IPS-18a (cell line): ENCODE results near the gene HSH2D.

ENCODE experiments used
- H3K27ac ChIP-seq: one replicate; pipeline ENCODE4 v1.5.1; 2013; ENCODE audit warnings: low read length
- H3K27me3 ChIP-seq: one replicate; pipeline ENCODE4 v1.6.1; 2013; ENCODE audit warnings: mild to moderate bottlenecking, low read length; ENCODE audit not compliant: control insufficient read depth, insufficient read depth
- H3K36me3 ChIP-seq: one replicate; pipeline ENCODE4 v1.6.1; 2013; ENCODE audit warnings: low read depth, low read length; ENCODE audit not compliant: control insufficient read depth
- H3K4me1 ChIP-seq: one replicate; pipeline ENCODE4 v1.6.1; 2013; ENCODE audit warnings: low read depth, low read length; ENCODE audit not compliant: control insufficient read depth
- H3K4me3 ChIP-seq: one replicate; pipeline ENCODE4 v1.5.1; 2013; ENCODE audit warnings: low read length
- H3K9ac ChIP-seq: one replicate; pipeline ENCODE4 v1.6.1; 2013; ENCODE audit warnings: mild to moderate bottlenecking, low read length, moderate library complexity
- H3K9me3 ChIP-seq: one replicate; pipeline ENCODE4 v1.6.1; 2013; ENCODE audit warnings: low read depth, low read length; ENCODE audit not compliant: control insufficient read depth

HSH2D gene

DNA sequence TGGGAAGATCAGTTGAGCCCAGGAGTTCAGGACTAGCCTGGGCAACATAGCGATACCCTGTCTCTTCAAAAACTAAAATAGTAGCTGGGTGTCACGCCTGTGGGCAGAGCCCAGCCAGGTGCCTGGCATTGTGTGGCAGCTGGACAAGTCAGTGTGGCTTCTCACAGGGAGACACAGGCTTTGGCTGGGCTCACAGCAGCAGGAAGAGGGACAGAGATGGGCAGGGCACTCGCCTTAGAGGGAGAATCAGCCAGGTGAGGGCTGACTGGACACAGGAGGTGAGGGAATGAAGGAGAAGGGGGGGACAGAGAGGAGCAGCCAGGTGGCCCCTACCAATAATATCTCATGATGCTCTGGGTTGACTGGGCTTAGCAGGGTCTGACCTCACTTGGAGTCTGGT lies 45.0 kb downstream of the HSH2D start:
- H3K27me3 ChIP-seq = no peaks in the 10 kb centered on the region

DNA sequence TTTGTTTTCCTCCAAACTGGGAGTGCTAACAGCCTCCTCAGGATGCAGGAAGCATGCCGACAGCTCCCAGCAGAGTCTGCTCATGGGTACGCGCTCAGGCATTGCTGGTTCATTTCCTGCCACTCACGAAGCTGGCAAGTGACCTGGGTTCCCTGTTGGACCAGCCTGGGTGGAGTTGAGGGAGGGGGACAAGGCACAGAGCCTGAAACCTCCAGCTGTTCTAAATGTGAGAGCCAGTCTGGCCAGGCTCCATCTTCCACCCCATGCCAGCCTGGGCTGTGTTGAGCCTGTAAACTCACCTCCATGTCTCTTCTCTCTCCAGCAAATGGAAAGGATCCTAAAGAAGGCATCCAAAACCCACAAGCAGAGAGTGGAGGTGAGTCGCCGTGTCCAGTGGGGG lies 46.7 kb downstream of the HSH2D start:
- Histone ChIP-seq H3K9ac (no peak overlapping the region), H3K27me3 (no peaks in the 10 kb centered on the region), H3K4me1 (no peaks in the 10 kb centered on the region), H3K9me3 (no peaks in the 10 kb centered on the region), H3K27ac (no peak overlapping the region), H3K36me3 (peaks cover 31% of the 10 kb centered on the region), H3K4me3 (no peak overlapping the region)

More for the DNA sequence above, 45.0 kb downstream of the HSH2D start:
- Histone ChIP-seq H3K4me3 (no peak overlapping the region), H3K9ac (no peak overlapping the region), H3K9me3 (no peaks in the 10 kb centered on the region), H3K27ac (no peak overlapping the region), H3K4me1 (no peaks in the 10 kb centered on the region), H3K36me3 (peaks cover 31% of the 10 kb centered on the region)

DNA sequence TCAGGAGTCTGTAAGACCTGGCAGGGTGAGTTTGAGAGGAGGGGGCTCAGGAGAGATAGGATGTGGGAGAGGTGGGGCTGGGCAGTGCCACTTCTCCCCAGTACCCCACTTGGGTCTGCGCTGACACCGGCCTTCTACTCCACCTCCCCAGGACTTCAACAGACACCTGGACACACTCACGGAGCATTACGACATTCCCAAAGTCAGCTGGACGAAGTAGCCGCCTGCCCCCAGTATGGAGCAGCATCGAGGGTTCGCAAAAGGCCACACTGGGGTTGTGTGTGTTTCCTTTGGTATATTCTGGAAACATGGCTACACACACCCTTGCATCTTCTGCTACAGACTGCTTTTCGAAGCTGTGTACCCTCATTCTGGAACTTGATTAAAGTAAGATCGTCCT lies 47.3 kb downstream of the HSH2D start:
- peaks cover 31% of the 10 kb centered on the region for H3K36me3 ChIP-seq
- H3K9ac ChIP-seq = no peak overlapping the region
- H3K27ac ChIP-seq = no peak overlapping the region
- no peaks in the 10 kb centered on the region for H3K4me1 ChIP-seq
- H3K4me3 ChIP-seq = no peak overlapping the region
- no peaks in the 10 kb centered on the region for H3K27me3 ChIP-seq
- H3K9me3 ChIP-seq = no peaks in the 10 kb centered on the region

DNA sequence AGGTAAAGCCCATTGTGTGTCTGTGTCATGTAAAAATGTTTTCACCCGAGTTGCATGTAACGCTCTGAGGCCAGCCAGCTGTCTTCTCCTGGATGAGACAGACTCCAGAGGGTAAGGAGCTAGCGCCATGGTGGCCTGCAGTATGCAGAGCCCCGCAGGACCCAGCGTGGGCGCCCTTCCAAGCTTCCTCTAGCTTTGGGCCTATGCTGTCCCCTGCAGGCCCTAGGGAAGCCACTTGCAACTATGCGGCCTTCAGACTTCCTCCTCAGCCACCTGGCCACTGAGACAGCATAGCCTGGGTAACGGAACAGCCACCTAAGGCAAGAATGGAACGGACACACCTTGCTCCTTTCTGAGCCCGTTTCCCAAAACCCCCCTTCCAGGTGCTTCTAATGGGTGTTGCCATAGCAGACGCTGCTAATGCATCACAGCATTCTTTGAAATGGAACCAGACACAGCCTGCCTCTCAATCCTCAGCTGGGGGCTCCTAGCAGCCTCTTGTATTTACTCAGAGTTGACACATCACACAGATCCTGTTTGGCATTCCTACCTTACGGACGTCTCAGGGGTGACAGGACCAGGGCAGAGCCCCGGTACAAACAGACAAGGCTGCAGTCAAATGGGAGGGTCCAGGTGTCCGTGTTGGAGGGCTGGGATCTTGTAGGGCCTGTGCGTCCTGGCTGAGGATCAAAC lies 47.9 kb downstream of the HSH2D start:
- Histone ChIP-seq H3K4me3 (no peak overlapping the region), H3K36me3 (peaks cover 31% of the 10 kb centered on the region), H3K27ac (no peak overlapping the region), H3K9me3 (no peaks in the 10 kb centered on the region), H3K27me3 (no peaks in the 10 kb centered on the region), H3K4me1 (no peaks in the 10 kb centered on the region), H3K9ac (no peak overlapping the region)

DNA sequence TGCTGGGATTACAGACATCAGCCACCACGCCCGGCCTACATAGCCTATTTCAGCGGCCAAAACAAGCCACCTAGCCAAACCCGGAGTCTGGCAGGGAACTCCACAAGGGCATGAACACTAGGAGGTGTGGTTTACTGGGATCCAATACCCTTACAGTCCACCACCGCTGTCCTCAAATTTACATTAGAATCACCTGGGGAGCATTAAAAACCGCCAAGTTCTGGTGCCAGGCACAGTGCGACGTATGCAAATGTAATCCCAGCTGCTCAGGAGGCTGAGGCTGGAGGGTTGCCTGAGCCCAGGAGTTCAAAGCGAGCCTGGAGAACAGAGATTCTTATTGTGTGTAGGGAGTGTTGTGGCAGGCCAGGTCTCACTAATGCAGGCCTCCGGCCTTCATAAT lies 50.0 kb downstream of the HSH2D start:
- Histone ChIP-seq H3K9me3 (no peaks in the 10 kb centered on the region), H3K9ac (no peak overlapping the region), H3K27ac (no peak overlapping the region), H3K4me3 (no peak overlapping the region), H3K4me1 (peaks cover 5% of the 10 kb centered on the region), H3K27me3 (no peaks in the 10 kb centered on the region), H3K36me3 (peaks cover 22% of the 10 kb centered on the region)

DNA sequence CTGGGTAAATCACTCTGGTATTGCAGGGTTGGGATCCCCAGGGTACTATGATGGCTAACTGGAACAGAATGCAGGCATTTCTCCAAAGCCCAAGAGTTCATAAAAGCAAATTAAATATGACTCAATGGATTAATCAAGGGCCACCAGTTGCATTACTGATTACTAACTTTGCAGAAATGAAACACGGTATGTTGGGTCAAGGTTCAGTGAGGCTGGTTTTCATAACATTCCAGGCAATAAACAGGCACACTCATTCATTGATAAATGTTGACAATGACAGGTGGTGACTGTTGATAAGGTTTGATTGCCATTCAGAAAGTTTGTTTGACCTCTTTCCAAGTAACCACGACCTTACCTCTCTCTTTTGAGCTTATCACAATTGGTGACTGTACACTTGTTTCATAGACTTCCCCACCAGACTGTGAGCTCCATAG lies 53.7 kb downstream of the HSH2D start:
- Histone ChIP-seq H3K9ac (peak overlapping the region; percentile 47), H3K27me3 (no peaks in the 10 kb centered on the region), H3K4me3 (peak overlapping the region; percentile 74), H3K27ac (no peak overlapping the region), H3K36me3 (no peaks in the 10 kb centered on the region), H3K9me3 (no peaks in the 10 kb centered on the region), H3K4me1 (peaks cover 5% of the 10 kb centered on the region)

DNA sequence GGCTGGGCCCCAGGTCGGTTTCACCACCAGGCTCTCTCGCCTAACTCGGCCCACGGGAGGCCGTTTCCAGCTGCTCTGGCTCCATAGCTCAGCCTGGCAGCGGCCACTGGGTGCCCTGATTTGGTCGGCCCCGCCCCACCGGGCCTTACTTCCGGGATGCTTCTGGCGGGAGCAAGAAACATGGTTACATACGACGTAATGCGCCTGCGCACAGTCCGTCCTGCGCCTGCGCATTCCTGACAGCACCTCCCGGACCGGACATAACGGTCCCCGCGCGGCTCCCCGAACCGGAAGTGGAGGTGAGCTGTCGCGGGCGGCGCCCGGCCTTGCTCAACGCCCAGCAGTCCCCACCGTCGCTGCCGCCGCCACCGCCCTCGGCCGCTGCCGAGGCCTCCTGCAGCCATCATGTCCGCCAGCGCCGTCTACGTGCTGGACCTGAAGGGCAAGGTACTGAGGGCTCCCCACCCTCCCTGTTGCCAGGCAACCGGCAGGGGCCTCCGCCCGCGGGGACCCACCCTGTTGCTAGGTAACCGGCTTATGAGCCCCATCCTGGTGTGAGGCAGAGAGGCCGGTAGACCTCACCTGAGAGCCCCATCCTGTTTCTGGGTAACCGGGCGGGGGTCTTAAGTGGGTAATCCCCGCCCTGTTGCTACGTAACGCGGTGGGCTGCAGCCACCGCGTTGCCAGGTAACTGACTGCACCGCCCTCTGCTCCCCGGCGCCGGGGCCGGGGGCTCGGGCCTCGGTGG lies 54.3 kb downstream of the HSH2D start, which contains the start of gene AP1M1:
AP1M1 (plus strand) TSS at position 290 of the 748 bp plus-strand sequence; CDS start at position 406, 116 bp downstream.
- H3K4me1 ChIP-seq = peaks cover 5% of the 10 kb centered on the region
- H3K36me3 ChIP-seq = no peaks in the 10 kb centered on the region
- peak within 1 kb of the TSS; percentile 47 for H3K9ac ChIP-seq
- no peaks in the 10 kb centered on the region for H3K9me3 ChIP-seq
- no peaks in the 10 kb centered on the region for H3K27me3 ChIP-seq
- H3K27ac ChIP-seq = no peak within 1 kb of the TSS
- H3K4me3 ChIP-seq = peak within 1 kb of the TSS; percentile 74

DNA sequence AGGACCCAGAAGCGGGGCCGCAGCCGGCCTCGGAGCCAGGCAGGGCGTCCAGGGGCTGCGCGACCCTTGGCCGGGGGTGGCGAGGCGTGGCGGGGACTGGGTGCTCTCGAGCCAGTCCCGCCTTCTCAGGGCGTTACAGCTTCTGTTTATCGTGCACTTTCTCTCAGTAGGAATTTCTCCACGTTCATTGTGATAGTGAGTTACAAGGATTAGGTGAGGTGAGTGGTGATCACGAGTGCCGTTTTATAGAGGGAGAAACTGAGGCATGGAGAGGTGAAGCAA lies 54.8 kb downstream of the HSH2D start:
- no peak overlapping the region for H3K27ac ChIP-seq
- H3K4me1 ChIP-seq = peaks cover 5% of the 10 kb centered on the region
- H3K36me3 ChIP-seq = peaks cover 1% of the 10 kb centered on the region
- peak overlapping the region; percentile 41 for H3K9ac ChIP-seq
- H3K4me3 ChIP-seq = peak overlapping the region; percentile 74
- H3K27me3 ChIP-seq = no peaks in the 10 kb centered on the region
- H3K9me3 ChIP-seq = no peaks in the 10 kb centered on the region

DNA sequence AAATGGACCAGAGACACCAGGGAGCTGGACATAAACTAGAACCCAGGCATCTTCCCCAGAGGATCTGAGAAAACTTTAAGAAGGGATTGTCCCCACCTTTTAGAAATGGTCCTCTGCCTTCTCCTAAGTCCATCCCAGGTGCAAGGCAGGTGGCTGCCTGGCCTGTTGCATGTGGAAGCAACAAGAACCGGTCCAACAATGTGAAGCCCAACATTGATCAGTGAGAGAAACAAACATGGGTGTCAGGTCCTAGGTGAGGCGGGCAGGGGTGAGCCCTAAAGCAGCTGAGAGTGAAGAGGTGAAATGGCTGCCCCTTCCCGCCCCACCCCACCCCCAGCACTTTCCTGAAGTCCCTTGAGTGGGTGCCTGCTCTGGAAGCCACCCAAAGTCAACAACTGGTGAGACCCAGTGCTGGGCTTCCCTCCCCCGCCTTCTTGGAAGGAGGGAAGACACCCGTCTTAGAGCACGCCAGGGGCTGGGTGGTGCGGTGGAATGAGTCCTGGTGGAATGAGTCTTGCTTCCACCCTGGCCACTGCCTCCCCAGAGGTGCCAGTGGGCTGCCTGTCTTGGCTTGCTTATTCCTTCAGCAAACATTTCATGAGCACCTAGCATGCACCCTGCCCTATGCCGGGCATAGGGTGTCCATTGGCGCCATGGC lies 55.9 kb downstream of the HSH2D start:
- Histone ChIP-seq H3K4me1 (peaks cover 5% of the 10 kb centered on the region), H3K9ac (no peak overlapping the region)

DNA sequence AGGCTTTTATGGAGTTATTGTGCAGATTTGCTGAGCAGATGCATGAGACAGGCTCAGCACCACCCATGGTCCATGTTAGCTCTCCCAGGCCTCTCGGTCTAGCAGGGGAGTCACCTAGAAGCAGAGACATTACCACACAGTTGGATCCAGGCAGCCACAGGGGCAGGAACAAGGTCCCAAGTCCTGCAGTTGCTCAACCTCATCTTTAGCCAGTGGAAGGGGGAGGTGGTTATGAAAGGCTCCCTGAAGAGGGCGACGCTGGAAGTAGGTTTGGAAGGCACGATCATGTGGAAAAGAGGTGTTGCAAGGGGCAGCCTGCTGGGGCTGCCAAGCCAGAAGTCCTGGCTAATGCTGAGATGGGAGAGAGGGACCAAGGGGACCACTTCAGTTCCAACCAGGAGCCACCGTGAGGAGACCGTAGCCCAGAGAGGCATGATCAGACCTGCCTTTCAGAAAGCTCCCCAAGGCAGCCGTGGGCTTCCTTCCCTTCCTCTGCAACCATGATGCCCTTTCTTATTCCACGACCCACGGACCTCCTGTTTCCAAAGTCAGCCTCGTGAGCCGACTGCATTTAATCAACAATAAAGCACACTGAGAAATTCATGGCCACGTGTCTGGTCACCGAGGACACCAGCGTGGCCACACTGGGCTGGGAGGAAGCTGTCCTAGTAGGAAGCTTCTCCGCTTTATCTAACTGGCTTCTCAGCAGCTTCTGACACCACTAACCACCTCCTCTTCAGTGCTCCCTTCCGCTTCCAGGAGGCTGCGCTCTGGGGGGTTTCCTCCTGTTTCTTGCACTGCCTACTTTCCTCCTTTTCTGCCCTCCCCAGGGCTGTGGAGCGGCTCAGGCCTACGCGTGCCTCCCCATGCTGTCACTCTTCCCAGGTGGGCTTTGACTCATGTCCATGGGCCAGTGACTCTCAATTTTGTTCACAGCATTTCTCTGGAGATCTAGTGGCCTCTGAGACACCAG lies 56.8 kb downstream of the HSH2D start:
- no peaks in the 10 kb centered on the region for H3K27me3 ChIP-seq
- H3K9me3 ChIP-seq = no peaks in the 10 kb centered on the region
- H3K9ac ChIP-seq = no peak overlapping the region
- peaks cover 5% of the 10 kb centered on the region for H3K36me3 ChIP-seq
- H3K27ac ChIP-seq = no peak overlapping the region
- H3K4me3 ChIP-seq = no peak overlapping the region
- H3K4me1 ChIP-seq = peaks cover 5% of the 10 kb centered on the region

More for the DNA sequence above, 55.9 kb downstream of the HSH2D start:
- H3K27ac ChIP-seq = no peak overlapping the region
- H3K27me3 ChIP-seq = no peaks in the 10 kb centered on the region
- H3K4me3 ChIP-seq = no peak overlapping the region
- no peaks in the 10 kb centered on the region for H3K9me3 ChIP-seq
- H3K36me3 ChIP-seq = peaks cover 5% of the 10 kb centered on the region

DNA sequence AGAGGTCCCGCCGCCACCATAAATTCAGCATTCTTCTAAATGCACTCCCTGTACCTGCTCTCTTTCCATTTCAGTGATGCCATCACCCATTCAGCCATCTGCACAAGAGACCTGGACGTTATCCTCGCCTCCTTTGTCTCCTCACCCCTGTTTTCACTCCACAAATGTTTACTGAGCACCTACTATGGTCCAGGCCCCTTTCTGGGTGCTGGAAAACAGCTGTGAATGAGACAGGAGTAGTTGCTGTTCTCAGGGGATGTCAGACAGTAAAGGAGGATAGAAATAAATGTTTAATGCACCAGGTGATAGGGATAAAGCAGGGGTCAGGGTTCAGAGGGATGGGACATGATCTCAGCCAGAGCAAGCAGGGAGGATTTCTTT lies 57.5 kb downstream of the HSH2D start:
- H3K27me3 ChIP-seq = no peaks in the 10 kb centered on the region
- no peak overlapping the region for H3K9ac ChIP-seq
- no peak overlapping the region for H3K27ac ChIP-seq
- peaks cover 5% of the 10 kb centered on the region for H3K36me3 ChIP-seq
- H3K9me3 ChIP-seq = no peaks in the 10 kb centered on the region
- no peak overlapping the region for H3K4me3 ChIP-seq
- peaks cover 5% of the 10 kb centered on the region for H3K4me1 ChIP-seq
